K562 (cell line): ENCODE results near the gene STING1. TPM values are rescaled to one million over a fixed set of nuclear protein-coding genes. Genes with fewer than 3 reads are reported as not detected.

ENCODE experiments used
- CBX1 ChIP-seq: sonication (generic); IDR thresholded peaks from 2 replicates; pipeline ENCODE4 v1.6.1; 2016; ENCODE audit warnings: antibody characterized with exemption, low read depth, mild to moderate bottlenecking
- CC2D1A ChIP-seq: fragments of 450-650 bp; IDR thresholded peaks from 2 replicates; pipeline ENCODE4 v1.6.1; 2017; ENCODE audit warnings: mild to moderate bottlenecking
- FOS ChIP-seq: IDR thresholded peaks from 3 replicates; pipeline ENCODE4 v1.6.1; 2011; ENCODE audit not compliant: insufficient read length; ENCODE audit errors: extremely low read depth
- MXI1 ChIP-seq: IDR thresholded peaks from 2 replicates; pipeline ENCODE4 v1.6.1; 2011; ENCODE audit warnings: low read depth, mild to moderate bottlenecking, improper control_type of control experiment, low read length
- PHB ChIP-seq: fragments of 250-450 bp; sonication (Bioruptor Pico); IDR thresholded peaks from 2 replicates; pipeline ENCODE4 v1.5.0; 2021
- POLR2AphosphoS2 ChIP-seq: IDR thresholded peaks from 2 replicates; pipeline ENCODE4 v1.6.1; 2012; ENCODE audit warnings: low read length, improper control_type of control experiment
- RAD21 ChIP-seq, 2 experiments: fragments of 250-450 bp in 1 of 2; fragments of 450-650 bp in 1 of 2; sonication (Bioruptor Pico) in 1 of 2; formaldehyde crosslinking in 1 of 2; IDR thresholded peaks in 1 of 2; conservative IDR thresholded peaks in 1 of 2; 2 replicates each; pipeline versions ENCODE4 v1.4.0 to v1.8.0; 2020 to 2022; ENCODE audit warnings: mild to moderate bottlenecking in 2 of 2, moderate library complexity in 1 of 2
- SAFB2 ChIP-seq: fragments of 200-400 bp; formaldehyde crosslinking; IDR thresholded peaks from 2 replicates; pipeline ENCODE4 v1.6.1; 2018; ENCODE audit warnings: borderline replicate concordance, low read length, low read depth, moderate library complexity; ENCODE audit not compliant: severe bottlenecking
- U2AF2 ChIP-seq: fragments of 200-400 bp; formaldehyde crosslinking; optimal IDR thresholded peaks from 2 replicates; pipeline ENCODE3; 2017; ENCODE audit warnings: low read depth, mild to moderate bottlenecking, low read length
- ZC3H8 ChIP-seq: fragments of 450-650 bp; IDR thresholded peaks from 2 replicates; pipeline ENCODE4 v1.6.1; 2017
- ZNF778 ChIP-seq: fragments of 450-650 bp; formaldehyde crosslinking; IDR thresholded peaks from 2 replicates; pipeline ENCODE4 v1.4.0; 2020; ENCODE audit warnings: mild to moderate bottlenecking, moderate library complexity
- polyA plus RNA-seq, 8 experiments: library from polyadenylated mRNA; depleted of rRNA in 4 of 8; stranded (reverse) in 5 of 8; unstranded in 3 of 8; fragments of >200 nt; fragmentation: Nextera tagmentation in 2 of 8; fragmentation: Illumina TruSeq in 1 of 8; extraction: Ambion mirVana in 2 of 8; extraction: Trizol in 1 of 8; gene quantifications; 2 replicates each; pipeline versions ENCODE4 v1.2.1 to v1.2.3, GENCODE V29; 2011 to 2014; ENCODE audit warnings: inconsistent platforms in 1 of 8, missing spikeins in 1 of 8
- total RNA-seq, 7 experiments: library from RNA; depleted of rRNA in 6 of 7; stranded (reverse); fragments of >200 nt in 6 of 7; fragmentation: Illumina TruSeq in 2 of 7; extraction: Trizol in 2 of 7; gene quantifications; 2 replicates each; pipeline versions ENCODE4 v1.2.1 to v1.2.3, GENCODE V29; 2011 to 2021; ENCODE audit warnings: low replicate concordance in 1 of 7
- TF ChIP-seq, protein P1 (sequence below): fragments of 450-650 bp; IDR thresholded peaks from 2 replicates; pipeline ENCODE4 v1.6.1; 2016; ENCODE audit warnings: antibody characterized with exemption
- TF ChIP-seq, protein P2 (sequence below): fragments of 450-650 bp; IDR thresholded peaks from 2 replicates; pipeline ENCODE4 v1.7.0; 2016; ENCODE audit warnings: borderline replicate concordance
- TF ChIP-seq, protein P3 (sequence below): fragments of 450-650 bp; IDR thresholded peaks from 2 replicates; pipeline ENCODE4 v1.6.1; 2017; ENCODE audit warnings: antibody characterized with exemption, mild to moderate bottlenecking
- TF ChIP-seq, protein P4 (sequence below): sonication (generic); formaldehyde crosslinking; IDR thresholded peaks from 2 replicates; pipeline ENCODE4 v1.8.1; 2023; ENCODE audit warnings: missing genetic modification reagents, mild to moderate bottlenecking, borderline replicate concordance

Gene STING1
- total and polyA plus RNA-seq, 9 of the 15 experiments (the other 6 are each of a cell fraction or from before 2014, with no cell fraction given): 20.8 to 69.1 (median 44.7) TPM

DNA sequence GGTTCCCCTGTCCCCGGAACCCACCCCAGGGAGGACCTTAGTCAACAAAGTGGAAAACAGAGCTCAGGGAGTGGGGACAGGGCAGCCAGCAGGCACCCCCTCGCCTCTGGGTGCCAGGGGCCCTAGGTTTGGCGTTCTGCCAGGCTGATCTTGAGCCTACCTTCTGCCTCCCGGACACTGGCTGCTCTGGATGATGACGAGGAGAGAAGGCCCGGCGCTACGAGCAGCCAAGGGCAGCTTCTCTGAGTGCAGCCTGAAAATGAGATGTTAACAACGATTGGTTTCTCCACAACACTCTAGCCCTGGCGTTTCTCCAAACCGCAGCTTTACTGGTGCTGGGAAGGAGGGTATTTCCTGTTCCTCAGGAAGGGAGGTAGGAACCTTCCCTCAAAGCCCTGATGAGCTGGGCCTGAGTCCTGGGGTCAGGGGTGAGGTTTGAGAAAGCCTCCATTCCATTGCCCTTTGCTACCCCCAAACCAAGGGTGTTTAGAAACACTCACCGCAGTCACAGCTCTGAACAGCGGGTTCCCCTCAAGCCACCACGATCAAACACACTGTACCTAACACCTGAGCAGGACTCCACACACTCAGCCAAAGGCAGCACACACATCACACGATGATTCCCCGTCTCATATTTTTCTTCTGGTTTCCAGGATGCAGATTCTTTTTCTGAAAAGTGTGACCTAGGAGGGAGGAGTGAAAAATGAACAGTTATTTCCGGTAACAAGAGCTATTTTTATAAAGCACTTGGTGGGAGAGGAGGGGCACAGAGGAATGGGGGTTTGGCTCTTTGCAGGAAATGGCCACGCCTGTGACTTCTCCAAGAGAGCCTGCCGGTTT, at the start of gene STING1 (continued):
- TF ChIP-seq ZNF778 (CRISPR knock-in tag) (no peak), CC2D1A (no peak), PHB (no peak), FOS (no peak), RAD21 (CRISPR knock-in tag; conservative IDR thresholded peaks at IDR 0.05 in 1 of 2, IDR thresholded peaks at IDR 0.05 in 1 of 2) (peak in 1 of 2 experiments; percentile 32; a peak in 1 of 4 replicates), CBX1 (no peak), POLR2AphosphoS2 (no peak), MXI1 (no peak), SAFB2 (no peak), U2AF2 (no peak), ZC3H8 (no peak)
- TF ChIP-seq, protein P1, sequence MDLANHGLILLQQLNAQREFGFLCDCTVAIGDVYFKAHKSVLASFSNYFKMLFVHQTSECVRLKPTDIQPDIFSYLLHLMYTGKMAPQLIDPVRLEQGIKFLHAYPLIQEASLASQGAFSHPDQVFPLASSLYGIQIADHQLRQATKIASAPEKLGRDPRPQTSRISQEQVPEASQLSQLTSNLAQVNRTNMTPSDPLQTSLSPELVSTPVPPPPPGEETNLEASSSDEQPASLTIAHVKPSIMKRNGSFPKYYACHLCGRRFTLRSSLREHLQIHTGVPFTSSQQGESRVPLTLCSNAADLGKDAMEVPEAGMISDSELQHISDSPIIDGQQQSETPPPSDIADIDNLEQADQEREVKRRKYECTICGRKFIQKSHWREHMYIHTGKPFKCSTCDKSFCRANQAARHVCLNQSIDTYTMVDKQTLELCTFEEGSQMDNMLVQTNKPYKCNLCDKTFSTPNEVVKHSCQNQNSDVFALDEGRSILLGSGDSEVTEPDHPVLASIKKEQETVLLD: no peak; the same call in 1 of the 2 replicates
- TF ChIP-seq, protein P2, sequence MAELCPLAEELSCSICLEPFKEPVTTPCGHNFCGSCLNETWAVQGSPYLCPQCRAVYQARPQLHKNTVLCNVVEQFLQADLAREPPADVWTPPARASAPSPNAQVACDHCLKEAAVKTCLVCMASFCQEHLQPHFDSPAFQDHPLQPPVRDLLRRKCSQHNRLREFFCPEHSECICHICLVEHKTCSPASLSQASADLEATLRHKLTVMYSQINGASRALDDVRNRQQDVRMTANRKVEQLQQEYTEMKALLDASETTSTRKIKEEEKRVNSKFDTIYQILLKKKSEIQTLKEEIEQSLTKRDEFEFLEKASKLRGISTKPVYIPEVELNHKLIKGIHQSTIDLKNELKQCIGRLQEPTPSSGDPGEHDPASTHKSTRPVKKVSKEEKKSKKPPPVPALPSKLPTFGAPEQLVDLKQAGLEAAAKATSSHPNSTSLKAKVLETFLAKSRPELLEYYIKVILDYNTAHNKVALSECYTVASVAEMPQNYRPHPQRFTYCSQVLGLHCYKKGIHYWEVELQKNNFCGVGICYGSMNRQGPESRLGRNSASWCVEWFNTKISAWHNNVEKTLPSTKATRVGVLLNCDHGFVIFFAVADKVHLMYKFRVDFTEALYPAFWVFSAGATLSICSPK: no peak
- TF ChIP-seq, protein P3, sequence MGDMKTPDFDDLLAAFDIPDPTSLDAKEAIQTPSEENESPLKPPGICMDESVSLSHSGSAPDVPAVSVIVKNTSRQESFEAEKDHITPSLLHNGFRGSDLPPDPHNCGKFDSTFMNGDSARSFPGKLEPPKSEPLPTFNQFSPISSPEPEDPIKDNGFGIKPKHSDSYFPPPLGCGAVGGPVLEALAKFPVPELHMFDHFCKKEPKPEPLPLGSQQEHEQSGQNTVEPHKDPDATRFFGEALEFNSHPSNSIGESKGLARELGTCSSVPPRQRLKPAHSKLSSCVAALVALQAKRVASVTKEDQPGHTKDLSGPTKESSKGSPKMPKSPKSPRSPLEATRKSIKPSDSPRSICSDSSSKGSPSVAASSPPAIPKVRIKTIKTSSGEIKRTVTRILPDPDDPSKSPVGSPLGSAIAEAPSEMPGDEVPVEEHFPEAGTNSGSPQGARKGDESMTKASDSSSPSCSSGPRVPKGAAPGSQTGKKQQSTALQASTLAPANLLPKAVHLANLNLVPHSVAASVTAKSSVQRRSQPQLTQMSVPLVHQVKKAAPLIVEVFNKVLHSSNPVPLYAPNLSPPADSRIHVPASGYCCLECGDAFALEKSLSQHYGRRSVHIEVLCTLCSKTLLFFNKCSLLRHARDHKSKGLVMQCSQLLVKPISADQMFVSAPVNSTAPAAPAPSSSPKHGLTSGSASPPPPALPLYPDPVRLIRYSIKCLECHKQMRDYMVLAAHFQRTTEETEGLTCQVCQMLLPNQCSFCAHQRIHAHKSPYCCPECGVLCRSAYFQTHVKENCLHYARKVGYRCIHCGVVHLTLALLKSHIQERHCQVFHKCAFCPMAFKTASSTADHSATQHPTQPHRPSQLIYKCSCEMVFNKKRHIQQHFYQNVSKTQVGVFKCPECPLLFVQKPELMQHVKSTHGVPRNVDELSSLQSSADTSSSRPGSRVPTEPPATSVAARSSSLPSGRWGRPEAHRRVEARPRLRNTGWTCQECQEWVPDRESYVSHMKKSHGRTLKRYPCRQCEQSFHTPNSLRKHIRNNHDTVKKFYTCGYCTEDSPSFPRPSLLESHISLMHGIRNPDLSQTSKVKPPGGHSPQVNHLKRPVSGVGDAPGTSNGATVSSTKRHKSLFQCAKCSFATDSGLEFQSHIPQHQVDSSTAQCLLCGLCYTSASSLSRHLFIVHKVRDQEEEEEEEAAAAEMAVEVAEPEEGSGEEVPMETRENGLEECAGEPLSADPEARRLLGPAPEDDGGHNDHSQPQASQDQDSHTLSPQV: peak; percentile 96
- TF ChIP-seq, protein P4, sequence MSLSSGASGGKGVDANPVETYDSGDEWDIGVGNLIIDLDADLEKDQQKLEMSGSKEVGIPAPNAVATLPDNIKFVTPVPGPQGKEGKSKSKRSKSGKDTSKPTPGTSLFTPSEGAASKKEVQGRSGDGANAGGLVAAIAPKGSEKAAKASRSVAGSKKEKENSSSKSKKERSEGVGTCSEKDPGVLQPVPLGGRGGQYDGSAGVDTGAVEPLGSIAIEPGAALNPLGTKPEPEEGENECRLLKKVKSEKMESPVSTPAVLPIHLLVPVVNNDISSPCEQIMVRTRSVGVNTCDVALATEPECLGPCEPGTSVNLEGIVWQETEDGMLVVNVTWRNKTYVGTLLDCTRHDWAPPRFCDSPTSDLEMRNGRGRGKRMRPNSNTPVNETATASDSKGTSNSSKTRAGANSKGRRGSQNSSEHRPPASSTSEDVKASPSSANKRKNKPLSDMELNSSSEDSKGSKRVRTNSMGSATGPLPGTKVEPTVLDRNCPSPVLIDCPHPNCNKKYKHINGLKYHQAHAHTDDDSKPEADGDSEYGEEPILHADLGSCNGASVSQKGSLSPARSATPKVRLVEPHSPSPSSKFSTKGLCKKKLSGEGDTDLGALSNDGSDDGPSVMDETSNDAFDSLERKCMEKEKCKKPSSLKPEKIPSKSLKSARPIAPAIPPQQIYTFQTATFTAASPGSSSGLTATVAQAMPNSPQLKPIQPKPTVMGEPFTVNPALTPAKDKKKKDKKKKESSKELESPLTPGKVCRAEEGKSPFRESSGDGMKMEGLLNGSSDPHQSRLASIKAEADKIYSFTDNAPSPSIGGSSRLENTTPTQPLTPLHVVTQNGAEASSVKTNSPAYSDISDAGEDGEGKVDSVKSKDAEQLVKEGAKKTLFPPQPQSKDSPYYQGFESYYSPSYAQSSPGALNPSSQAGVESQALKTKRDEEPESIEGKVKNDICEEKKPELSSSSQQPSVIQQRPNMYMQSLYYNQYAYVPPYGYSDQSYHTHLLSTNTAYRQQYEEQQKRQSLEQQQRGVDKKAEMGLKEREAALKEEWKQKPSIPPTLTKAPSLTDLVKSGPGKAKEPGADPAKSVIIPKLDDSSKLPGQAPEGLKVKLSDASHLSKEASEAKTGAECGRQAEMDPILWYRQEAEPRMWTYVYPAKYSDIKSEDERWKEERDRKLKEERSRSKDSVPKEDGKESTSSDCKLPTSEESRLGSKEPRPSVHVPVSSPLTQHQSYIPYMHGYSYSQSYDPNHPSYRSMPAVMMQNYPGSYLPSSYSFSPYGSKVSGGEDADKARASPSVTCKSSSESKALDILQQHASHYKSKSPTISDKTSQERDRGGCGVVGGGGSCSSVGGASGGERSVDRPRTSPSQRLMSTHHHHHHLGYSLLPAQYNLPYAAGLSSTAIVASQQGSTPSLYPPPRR (CRISPR knock-in tag): no peak
